DND-41 (cell line): ENCODE measurements around the gene SPAG16.

Source experiments
- EZH2 ChIP-seq: IDR thresholded peaks from 3 replicates; pipeline ENCODE4 v1.6.1; 2012; ENCODE audit warnings: borderline replicate concordance, low read depth, mild to moderate bottlenecking, moderate library complexity, low read length, inconsistent platforms; ENCODE audit not compliant: severe bottlenecking
- TF ChIP-seq, protein P1 (sequence below): IDR thresholded peaks from 2 replicates; pipeline ENCODE4 v1.5.1; 2012; ENCODE audit warnings: borderline replicate concordance, low read length, moderate library complexity, mild to moderate bottlenecking; ENCODE audit not compliant: poor library complexity, severe bottlenecking; ENCODE audit errors: extremely low read depth

DNA sequence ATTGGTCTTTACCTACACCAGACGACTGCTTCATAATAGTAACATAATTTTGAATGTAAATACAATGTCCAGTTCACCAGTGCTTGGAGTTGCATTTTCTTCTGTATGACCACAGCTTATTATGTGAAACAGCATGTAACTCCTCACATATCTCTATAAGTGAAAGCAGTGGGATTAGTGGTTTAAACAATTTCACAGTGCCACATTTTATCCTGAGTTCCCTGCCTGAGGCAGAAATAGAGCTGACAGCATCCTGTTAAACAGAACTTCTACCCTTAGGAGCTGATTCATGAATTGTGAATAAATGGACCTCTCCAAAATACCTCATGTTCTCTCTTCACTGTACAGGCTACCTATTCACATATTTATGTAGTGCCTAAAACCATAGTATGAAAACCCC is 584.3 kb downstream of the SPAG16 start:
- TF ChIP-seq, protein P1, sequence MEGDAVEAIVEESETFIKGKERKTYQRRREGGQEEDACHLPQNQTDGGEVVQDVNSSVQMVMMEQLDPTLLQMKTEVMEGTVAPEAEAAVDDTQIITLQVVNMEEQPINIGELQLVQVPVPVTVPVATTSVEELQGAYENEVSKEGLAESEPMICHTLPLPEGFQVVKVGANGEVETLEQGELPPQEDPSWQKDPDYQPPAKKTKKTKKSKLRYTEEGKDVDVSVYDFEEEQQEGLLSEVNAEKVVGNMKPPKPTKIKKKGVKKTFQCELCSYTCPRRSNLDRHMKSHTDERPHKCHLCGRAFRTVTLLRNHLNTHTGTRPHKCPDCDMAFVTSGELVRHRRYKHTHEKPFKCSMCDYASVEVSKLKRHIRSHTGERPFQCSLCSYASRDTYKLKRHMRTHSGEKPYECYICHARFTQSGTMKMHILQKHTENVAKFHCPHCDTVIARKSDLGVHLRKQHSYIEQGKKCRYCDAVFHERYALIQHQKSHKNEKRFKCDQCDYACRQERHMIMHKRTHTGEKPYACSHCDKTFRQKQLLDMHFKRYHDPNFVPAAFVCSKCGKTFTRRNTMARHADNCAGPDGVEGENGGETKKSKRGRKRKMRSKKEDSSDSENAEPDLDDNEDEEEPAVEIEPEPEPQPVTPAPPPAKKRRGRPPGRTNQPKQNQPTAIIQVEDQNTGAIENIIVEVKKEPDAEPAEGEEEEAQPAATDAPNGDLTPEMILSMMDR, result no peak
- TF ChIP-seq EZH2, result no peak
